C4-2B (cell line): ENCODE measurements around the gene ZNF479.
"Not testable (repeated sequence)": the region's sequence is repeated elsewhere in the genome, so short reads cannot be mapped to it uniquely, and the experiment has no call there.

Experiments
- H3K27ac ChIP-seq: fragments of 450-650 bp; 2 replicates; pipeline ENCODE4 v1.5.1; 2017
- ZFX ChIP-seq: fragments of 450-650 bp; IDR thresholded peaks from 2 replicates; pipeline ENCODE4 v1.6.1; 2017
- TF ChIP-seq, protein P1 (sequence below): fragments of 450-650 bp; conservative IDR thresholded peaks from 2 replicates; pipeline ENCODE4 v1.5.1; 2017; ENCODE audit warnings: mild to moderate bottlenecking

Gene ZNF479

DNA sequence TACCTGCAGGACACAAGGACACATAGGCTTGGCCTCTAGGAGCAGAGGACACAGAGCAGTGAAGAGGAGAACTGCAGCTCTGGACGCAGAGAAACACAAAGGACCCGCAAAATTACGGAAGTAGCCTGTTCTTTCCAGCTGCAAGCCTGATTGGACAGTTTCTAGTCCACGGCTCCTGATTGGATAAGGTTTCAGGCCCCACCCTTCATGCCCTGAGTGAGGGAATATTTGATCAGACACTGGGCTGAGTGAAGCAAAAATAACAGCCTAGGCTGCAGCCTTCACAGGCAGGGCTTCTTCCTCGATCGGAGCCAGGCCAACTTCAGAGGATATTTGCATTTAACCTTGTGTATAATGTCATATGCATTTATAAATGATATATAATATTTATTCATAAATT is at the start of gene ZNF479:
Gene ZNF479 (minus strand): TSS at position 101 of the 400 bp plus-strand sequence. CDS start 112 bp downstream, outside the sequence.
- H3K27ac ChIP-seq = not testable (repeated sequence)

DNA sequence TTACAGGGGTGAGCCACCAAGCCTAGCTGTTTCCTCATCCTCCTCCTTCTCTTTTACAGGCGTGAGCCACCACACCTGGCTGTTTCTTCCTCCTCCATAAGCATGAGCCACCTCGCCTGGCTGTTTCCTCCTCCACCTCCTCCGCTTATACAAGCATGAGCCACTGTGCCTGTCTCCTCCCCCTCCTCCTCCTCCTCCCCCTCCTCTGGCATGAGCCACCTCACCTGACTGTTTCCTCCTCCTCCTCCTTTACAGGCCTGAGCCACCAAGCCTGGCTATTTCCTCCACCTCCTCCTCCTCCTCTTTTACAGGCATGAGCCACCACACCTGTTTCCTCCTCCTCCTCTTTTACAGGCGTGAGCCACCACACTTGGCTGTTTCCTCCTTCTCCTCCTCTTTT is 49.8 kb upstream of the ZNF479 start:
- H3K27ac ChIP-seq = no peak overlapping the region
- no peak for TF ChIP-seq ZFX
- TF ChIP-seq, protein P1, sequence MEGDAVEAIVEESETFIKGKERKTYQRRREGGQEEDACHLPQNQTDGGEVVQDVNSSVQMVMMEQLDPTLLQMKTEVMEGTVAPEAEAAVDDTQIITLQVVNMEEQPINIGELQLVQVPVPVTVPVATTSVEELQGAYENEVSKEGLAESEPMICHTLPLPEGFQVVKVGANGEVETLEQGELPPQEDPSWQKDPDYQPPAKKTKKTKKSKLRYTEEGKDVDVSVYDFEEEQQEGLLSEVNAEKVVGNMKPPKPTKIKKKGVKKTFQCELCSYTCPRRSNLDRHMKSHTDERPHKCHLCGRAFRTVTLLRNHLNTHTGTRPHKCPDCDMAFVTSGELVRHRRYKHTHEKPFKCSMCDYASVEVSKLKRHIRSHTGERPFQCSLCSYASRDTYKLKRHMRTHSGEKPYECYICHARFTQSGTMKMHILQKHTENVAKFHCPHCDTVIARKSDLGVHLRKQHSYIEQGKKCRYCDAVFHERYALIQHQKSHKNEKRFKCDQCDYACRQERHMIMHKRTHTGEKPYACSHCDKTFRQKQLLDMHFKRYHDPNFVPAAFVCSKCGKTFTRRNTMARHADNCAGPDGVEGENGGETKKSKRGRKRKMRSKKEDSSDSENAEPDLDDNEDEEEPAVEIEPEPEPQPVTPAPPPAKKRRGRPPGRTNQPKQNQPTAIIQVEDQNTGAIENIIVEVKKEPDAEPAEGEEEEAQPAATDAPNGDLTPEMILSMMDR = no peak

- TF ChIP-seq, protein P1 = no peak
- no peak for TF ChIP-seq ZFX
- H3K27ac ChIP-seq = no peak overlapping the region
Measured at GRCh38 chr7:57181281-57181680, 49.0 kb upstream of the ZNF479 start.

GRCh38 chr7:57179776-57180415 is 47.7 kb upstream of the ZNF479 start:
- H3K27ac ChIP-seq = no peak overlapping the region
- no peak for TF ChIP-seq ZFX
- TF ChIP-seq, protein P1 = no peak

DNA sequence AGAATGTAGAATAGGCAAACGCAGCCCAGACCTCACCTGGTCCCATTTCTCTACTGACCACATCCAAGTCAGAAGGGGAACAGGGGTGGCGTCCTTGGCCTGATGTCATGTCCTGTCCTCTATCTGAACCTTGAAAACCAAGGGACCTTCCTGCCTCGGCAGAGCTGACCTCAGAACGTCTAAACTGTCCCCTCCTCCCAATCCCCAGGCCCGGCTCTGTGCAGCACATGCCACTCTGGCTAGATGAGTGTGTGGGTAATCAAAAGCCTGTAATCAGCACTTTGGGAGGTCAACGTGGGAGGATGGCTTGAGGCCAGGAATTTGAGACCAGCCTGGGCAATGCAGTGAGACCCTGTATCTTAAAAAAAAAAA is 46.5 kb upstream of the ZNF479 start:
- no peak for TF ChIP-seq ZFX
- TF ChIP-seq, protein P1 = no peak
- no peak overlapping the region for H3K27ac ChIP-seq

GRCh38 chr7:57177856-57178767 is 45.9 kb upstream of the ZNF479 start:
- no peak for TF ChIP-seq ZFX
- TF ChIP-seq, protein P1 = no peak
- no peak overlapping the region for H3K27ac ChIP-seq

GRCh38 chr7:57176928-57177635 is 44.8 kb upstream of the ZNF479 start:
- TF ChIP-seq, protein P1 = no peak
- TF ChIP-seq ZFX = no peak
- H3K27ac ChIP-seq = no peak overlapping the region
